GM18502 (cell line): Measurements from ENCODE around the gene THADA.

ENCODE experiments used
- ATAC-seq: cut with Tn5 transposase; IDR thresholded peaks from one replicate; pipeline ENCODE4 v1.9.1; 2021; ENCODE audit warnings: mild to moderate bottlenecking; ENCODE audit not compliant: unreplicated experiment, poor library complexity

THADA gene

DNA sequence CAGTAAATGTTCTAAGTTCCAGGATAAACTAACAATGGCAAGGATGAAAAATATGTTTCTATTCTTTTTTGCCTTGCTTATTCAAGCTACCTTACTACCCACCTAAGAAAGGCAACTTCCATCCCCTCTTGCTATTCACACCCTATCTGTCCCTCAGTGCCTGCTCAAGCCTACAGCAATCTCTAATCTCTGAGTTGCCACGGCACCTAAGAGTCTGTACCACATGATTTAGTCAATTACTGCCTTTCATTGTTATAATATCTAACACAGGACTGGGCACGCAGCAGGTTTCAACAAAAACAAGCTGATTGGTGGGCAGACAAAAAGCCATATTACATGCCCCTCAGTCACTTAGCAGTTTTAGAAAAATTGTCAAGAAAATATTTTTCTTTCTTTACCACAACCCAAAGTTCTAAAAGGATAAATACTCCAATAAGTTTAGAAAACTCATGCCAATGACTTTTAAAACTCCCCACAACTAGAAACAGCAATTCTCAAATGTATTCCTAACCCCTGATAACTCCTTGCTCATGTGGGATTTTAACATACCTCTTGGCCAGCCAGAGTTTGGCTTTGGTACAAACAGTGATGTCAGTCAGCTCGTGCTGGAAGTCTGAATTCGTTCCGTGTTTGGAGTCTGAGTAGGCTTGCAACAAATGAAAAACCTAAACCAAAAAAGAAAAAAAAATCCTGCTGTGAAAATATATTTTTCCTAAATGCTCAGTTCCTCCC lies 252.1 kb downstream of the THADA start:
- no peak for ATAC-seq

DNA sequence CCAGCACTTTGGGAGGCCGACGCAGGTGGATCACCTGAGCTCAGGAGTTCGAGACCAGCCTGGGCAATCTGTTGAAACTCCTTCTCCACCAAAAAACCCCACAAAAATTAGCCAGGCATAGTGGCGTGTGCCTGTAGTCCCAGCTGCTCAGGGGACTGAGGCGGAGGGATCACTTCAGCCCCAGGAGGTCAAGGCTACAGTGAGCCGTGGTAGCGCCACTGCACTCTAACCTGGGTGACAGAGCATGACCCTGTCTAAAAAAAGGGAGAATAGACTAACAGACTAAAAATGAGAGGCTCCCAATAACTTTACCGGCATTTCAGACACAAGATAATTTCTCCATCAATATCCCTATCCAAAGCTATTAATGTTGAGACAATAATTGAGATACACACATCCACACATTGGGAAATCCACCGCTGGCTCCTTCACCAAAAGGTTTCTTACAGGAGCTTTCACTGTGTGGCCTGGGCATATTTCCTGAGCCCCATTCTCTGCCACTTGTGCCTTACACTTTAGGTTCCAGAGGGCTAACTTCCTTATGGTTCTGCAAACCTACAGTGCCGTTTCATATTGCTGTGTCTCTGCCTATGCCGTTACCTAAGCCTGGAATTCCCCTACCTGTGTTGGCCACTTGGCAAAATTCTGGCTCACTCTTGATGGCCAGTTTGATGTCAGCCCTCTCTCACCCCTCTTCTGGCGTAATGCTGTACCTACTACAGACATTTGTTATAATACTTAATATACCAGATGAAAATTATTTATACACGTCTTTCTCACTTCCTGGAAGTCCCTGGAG lies 253.7 kb downstream of the THADA start:
- no peak for ATAC-seq

DNA sequence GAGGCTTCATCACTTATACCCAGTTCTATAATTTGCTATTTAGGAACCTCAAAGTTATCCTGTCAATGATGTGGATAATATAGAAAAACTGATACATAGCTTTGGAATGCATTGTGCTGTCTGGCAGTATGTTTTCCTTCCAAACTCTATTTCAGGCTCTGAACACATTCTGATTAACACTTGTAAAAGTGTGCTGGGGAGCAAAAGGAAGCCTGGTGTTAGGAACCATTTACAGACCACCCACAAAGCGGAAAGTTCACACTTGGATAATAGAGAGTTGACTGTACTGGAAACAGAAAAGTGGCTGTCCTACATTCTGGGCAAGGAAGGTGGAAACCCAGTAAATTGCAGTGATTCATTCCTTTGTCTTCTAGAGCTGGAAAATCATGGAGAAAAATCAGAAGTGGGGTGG lies 254.9 kb downstream of the THADA start:
- ATAC-seq: no peak

DNA sequence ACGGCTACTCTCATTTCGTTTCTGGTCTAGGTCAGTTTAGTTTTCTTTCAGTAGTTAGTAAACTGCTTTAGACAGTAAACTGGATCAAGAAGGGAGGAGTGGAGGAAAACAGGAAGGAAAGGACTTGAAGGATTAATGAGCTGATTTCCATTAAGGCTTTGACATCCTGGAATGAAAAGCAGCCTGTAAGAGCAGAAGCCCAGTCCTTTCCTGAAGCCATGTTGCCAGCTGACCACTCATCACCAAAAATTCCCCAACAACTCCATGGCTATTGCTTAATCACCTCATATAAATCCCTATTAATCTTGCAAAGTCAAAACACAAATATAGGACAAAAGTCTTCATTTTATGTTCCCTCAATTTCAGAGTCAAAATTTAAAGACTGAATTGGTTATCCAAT lies 255.8 kb downstream of the THADA start:
- ATAC-seq: no peak

DNA sequence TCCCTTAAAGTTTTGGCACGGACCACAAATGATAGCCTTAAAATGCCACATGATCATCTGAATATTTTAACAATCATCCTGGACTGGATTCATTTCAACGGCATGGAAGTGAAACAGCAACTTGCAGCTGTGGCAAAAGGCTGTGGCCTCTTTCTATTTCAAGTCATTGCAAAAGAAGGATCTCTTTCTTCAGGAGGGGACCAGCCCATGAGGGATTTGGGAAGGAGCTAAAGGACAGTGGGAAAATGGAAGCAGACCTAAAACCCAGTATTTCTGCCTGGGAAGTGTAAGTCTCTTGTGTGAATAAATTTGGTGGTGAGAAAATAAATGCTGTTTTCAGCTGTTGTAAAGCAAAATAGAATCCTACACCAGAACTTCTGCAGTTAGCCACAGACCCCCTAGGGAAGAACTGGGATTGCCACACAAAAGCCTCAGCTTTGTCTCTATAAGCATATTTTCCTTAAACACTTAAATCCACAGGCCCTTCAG lies 262.1 kb downstream of the THADA start:
- no peak for ATAC-seq

DNA sequence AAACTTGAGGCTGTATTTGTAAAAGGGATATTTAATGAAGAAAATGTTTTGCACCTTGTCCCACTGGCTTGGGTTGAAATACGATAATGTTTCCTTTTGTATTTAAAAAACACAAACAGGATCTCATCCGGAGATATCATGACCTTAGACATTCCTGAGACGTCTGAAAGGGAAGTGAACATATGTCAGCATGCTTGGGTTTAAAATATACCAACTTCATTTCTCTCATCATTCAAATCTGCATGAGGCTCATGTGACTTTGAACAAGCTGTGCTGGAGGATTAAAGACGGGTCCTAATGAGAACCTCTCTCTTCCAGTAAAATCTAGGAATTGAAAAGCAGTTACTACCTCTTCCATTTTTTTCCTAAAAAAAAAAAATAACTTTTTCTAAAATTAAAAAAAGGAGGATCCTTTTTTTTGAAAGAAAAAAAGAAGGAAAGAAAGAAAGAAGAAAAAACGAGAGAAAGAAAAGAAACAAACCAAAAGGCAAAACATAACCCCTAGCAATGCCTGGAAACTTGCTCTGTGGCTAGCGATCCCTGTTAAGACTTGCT lies 262.7 kb downstream of the THADA start:
- no peak for ATAC-seq

DNA sequence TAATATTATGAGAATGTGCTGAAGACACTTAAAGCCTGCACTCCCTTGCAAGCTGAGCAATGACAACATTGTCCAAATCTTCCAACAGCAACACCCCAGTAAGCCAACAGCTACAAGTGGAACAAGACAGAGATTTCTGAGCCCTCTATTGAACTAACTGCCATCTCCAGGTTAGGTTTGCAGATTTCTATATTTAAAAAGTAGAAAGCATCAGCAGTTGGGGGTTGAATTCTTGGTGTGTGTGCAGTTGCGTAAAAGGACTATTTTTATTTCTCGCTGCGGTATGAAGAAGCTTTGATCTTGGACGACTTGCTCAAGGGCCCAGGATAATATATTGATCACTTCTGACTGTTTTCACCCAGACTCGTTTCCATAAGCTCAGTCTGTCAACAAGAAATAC lies 263.2 kb downstream of the THADA start:
- no peak for ATAC-seq

DNA sequence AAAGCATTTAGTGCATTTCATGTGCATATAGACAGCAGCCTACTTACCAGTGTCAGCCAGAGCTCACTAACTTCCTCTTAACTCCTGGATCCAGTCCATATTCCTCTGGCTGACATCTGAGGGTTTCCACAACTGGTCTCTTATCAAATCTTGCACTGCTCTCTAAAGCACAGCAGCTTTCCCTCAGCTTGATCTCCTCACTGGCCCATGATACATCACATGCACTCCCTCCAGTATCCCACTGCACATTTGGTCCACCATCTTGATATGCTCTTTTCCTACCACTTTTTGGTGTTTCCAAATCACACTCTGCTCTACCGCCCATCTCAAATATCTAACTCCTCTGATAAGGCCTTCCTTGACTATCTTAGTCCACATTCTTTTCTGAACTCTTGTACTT lies 264.4 kb downstream of the THADA start:
- no peak for ATAC-seq

DNA sequence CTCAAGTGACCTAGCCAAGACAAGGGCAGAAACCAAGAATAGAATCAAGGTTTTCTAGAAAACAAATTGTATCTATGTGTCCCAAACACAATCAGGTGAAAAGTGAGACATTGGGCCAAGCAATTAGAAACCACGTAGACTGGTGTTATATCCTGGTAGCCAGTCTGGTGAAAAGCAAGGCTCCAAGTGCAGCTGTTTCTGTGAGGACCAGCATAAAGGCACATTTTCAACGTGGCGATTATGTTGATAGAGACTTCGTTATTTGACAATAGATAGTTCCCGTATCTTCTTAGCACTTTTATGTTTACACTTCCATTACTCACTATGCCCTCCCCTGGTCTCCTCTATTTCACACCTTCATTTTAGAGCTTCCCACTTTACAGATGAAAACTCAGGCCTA lies 266.2 kb downstream of the THADA start:
- ATAC-seq: no peak

DNA sequence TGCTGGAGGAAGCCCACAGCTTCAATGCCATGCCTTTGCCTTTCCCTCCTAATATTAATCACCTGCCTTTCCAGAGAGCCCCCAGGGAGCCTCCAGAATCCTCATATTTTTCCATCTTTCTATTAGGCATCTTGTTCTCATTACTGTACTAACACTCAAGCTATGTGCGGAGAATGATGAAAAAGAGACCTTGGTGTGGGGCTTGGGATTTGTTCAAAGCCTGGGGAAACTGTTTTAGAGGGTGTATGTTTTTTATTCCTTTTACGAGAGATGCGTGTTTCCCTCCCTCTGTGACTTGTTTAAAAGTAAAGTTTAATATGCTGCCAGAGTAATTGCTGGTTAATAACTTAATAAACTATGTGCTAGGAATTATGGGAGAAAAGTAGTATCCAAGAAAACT lies 267.0 kb downstream of the THADA start:
- ATAC-seq: no peak

DNA sequence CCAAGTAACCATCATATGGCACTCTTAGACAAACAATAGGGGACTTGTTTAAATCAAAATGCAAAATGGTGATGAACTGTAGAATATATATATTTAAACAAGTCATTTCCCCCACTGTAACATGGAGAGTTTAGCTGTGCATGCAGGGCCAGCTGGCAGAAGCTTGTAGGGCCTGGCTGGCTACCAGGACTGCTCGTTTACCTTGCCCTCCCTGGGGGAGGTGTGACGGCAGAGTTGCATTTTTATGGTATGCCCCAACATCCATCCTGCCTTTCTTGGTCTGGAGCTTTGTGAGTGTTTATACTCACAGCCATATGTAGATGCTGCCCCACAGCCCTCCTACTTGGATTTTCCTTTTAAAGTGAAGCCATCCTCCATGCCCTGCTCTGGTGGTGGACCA lies 267.7 kb downstream of the THADA start:
- no peak for ATAC-seq

DNA sequence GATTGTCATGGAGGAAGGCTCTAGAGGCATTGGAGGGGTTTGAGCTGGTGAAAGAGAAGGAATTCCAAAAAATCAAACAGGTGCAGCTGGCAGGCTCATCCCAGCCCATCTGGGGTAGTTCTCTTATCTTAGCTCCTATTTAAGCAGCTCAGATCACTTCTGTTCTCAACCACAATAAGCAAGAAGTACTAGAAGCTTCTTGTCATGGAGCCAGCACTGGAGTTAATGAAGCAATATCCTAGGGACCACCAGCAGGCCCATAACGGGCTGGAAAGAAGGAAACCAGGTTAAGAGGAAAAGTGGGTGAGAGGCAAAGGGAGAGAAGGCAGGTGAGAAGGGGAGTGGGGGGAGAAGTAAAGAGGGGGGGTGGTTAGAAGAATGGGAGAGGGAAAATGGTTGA lies 268.7 kb downstream of the THADA start:
- no peak for ATAC-seq

DNA sequence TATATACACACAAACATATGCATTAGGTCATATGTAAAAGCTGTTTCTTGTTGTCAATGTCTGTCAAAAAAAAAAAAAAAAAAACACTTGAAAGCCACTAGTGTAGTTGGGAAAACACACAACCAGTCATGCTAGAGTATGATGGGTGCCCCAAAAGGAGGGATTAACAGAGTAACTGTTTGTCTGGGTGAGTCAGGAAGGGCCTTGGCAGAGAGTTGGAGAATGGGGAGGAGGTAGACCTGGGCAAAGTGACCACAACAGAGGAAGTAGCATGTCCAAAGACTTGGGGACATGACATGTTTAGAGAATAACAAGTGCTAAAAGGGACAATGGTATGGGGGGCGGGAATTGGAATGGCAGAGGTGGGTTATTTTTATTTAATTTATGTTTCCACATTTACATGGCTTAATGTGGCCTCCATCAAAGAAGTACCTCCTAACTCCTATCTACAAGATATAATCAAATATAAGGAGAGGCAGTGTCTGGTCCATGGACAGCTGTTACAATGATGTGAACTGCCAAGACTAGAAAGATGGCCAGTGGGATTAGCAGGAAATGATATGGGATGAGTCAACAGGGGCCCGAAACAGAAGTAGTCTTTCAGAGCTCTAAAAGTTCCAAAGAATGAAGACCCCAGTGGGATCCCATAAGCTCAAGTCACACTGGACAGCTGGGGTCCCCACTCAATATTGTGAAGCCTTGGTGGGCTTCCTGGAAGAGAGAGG lies 269.6 kb downstream of the THADA start:
- no peak for ATAC-seq

DNA sequence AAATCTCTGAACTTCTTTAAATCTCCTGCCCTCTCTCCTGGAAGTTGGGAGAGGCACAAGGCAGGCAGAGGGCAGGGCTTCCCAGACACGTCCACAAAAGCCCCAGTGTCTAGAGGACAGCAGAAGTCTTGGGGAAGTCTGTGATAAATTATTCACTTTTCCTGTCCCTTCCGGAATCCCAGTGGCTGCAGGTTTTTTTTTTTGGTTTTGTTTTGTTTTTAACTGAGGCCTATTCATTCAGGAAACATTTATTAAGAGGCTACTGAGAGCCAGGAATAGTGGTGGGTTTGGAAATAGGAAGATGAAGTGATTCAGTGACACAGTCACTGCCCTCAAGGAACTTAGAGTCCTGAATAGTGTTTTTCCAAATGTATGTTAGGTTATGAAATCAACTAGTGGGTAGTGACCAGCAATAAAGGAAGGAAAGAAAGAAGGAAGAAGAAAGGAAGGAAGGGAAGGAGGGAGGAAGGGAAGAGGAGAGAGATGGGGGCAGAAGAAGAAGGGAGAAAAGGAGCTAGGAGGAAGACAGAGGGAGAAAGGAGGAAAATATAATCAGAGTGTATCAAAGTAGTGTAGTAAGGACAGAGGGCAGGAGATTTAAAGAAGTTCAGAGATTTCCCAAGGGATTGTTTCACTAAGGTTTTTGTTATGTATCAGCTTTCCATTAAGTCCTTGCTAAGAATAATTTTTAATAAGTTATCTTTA lies 270.6 kb downstream of the THADA start:
- ATAC-seq: no peak

DNA sequence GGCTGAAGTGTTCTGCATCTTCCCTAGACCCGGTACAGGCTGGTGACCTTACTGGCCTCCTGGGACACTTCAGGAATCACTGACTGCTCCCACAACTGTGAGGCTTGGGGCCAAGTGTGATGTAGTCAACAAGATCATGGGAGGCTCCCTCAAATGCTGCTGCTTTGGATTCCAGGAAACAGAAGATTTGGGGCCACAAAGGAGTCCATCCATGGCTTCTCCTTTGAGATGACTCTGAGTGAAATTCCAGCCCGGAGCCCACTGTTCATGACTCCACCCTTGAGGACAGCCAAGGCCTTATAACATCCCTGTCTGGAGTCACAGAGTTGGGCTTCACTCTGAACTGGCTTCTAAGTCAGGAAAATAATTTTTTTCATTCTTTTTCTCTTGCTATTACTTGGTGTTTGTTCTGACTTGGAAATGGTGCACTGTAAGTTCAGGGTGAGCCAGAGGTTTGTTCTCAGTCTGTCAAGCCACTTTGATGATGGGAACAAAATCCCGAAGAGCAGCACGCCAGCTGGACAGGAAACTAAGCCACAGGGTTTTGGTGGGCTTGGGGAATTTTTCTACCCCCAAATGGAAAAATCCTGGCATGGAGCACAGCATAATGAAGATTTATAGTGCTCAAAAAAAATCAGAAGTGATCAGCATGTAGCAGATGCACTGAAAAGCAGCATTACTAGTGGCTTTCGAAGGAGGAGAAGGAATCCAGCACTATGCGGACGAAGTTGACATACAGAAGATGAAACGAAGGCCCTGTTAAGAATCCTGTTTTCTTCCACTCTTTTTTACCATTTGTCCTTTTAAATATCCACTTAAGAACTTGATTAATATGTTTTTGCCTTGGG lies 271.4 kb downstream of the THADA start:
- ATAC-seq: no peak

DNA sequence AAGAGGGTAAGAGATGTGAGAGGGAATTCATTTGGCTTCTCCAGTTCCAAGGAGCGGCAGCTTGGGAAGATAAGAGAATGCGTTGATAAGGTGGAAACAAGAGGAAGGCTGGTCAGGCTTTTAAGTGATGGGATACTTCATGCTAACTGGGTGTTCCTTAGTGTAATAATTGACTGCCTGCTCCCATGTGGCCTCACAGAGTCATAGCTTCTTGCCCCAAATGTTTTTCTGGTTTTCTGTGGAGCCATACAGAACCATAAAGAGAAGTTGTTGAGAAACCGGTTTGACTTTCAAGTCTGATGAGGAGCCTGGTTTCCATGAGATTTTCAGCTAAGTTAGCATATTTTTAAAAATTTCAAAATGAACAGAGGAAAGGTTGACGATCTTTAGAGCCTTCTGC lies 272.0 kb downstream of the THADA start:
- ATAC-seq: no peak

DNA sequence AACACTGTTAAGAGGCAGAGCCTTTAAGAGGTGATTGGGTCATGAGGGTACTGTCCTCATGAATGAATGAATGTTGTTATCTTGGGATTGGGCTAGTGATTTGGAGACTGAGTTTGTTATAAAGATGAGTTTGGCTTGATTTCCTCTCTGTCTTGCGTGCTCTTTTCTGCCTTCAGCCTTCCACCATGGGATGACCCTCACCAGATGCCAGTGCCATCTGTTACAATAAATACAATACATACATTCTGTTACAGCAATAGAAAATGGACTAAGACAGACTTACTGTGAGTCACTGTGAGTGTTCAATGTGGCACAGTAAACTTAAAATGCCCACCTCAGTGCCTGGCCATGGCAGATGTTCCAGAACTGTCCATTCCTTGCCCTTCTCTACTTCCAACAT lies 274.4 kb downstream of the THADA start:
- ATAC-seq: no peak

DNA sequence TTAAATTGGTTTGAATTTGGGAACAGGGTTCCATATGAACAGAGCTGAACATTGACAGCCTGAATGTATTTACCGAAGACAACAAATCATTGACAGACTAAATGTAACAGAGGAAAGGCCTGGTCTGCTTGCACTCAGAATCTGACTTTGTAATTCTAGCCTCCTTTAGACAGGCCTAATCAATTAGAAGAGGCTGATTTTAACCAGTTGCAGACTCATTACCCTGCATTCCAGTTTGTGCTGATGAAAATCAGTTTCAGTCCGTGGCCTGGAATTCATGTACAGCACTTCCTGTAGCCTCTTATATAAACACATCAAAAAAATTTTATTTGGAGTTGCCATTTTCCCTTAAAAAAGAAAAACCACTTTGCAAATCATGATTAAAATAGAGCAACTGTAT lies 276.3 kb downstream of the THADA start:
- ATAC-seq: no peak

DNA sequence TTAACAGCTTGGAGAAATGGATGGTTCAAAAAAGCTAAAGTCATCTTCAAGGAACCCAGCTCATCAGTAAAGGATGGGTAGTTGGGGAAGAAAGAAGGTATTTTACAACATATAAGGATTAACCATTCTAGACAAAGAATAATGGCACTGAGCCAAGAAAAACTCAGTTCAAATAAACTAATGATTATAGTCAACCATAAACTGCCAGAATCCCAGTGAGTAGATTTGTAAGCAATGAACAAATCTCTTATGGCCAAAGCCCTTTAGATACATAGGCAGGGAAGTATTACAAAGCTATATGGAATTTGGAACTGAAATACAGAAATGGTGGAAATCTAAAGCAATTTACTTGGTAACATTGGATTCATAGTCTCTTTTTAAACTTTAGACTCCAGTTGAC lies 277.0 kb downstream of the THADA start:
- ATAC-seq: no peak
